GM13976 (cell line): ENCODE data around the gene USP34.

ENCODE experiments used
- DNase-seq: peaks from one replicate; pipeline ENCODE4 v3.0.0; 2012; ENCODE audit warnings: low spot score
- in situ Hi-C: fragments of 300-500 bp; cut with MboI; formaldehyde crosslinking; loops from one replicate; pipeline ENCODE4 v1.12.0; 2022; ENCODE audit warnings: low sequenced_read_pairs, mixed read lengths, inconsistent platforms; ENCODE audit not compliant: unreplicated experiment
- TF ChIP-seq, protein P1 (sequence below): IDR thresholded peaks from 2 replicates; pipeline ENCODE4 v1.5.1; 2012; ENCODE audit warnings: borderline replicate concordance, mild to moderate bottlenecking; ENCODE audit not compliant: insufficient read depth; ENCODE audit errors: extremely low read depth, missing control alignments, control extremely low read depth

The USP34 gene

DNA sequence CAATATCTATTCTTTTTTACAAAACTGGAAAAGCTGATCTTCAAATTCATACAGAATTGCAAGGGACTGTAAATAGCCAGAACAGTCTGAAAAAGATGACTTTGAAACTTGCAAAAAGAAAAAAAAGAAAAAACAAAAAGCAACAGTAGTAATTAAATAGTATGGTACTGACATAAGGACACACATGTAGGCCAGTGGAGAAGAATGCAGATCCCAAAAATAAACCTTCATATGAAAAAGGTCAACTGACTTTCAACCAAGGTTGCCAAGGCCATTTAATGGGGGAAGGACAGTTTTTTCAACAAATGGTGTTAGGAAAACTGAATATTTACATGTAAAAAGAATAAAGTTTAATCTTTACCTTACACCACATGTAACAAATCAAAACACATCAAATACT lies 111.8 kb downstream of the USP34 start:
- no peak for DNase-seq
- TF ChIP-seq, protein P1, sequence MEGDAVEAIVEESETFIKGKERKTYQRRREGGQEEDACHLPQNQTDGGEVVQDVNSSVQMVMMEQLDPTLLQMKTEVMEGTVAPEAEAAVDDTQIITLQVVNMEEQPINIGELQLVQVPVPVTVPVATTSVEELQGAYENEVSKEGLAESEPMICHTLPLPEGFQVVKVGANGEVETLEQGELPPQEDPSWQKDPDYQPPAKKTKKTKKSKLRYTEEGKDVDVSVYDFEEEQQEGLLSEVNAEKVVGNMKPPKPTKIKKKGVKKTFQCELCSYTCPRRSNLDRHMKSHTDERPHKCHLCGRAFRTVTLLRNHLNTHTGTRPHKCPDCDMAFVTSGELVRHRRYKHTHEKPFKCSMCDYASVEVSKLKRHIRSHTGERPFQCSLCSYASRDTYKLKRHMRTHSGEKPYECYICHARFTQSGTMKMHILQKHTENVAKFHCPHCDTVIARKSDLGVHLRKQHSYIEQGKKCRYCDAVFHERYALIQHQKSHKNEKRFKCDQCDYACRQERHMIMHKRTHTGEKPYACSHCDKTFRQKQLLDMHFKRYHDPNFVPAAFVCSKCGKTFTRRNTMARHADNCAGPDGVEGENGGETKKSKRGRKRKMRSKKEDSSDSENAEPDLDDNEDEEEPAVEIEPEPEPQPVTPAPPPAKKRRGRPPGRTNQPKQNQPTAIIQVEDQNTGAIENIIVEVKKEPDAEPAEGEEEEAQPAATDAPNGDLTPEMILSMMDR, result no peak
- in situ Hi-C loops, result no loop called here

DNA sequence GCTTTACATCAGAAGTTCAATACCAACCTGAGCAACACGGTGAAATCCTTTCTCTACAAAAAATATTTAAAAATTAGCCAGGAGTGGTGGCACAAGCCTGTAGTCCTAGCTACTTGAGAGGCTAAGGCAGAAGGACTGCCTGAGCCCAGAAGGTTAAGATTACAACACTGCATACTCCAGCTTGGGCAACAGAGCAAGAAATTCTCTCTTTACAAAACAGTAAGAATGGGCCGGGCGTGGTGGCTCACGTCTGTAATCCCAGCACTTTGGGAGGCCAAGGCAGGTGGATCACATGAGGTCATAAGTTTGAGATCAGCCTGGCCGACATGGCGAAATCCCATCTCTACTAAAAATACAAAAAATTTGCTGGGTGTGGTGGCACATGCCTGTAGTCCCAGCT lies 113.2 kb downstream of the USP34 start:
- in situ Hi-C loops, result no loop called here
- no peak for DNase-seq
- TF ChIP-seq, protein P1, result no peak

DNA sequence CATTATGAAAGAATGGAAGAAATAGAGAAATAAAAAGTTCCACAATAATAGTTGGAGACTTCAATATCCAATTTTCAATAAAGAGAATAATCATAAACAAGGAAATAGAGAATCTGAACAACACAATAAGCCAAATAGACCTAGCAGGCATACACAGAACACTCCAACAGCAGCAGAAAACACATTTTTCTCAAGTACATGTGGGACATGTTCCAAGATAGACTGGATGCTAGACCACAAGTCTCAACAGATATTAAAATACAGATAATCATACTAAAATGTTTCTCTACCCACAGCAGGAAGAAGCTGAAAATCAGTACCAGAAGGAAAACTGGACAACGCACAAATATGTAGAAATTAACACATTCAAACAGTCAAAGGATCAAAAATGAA lies 113.9 kb downstream of the USP34 start:
- in situ Hi-C loops, result no loop called here
- no peak for DNase-seq
- TF ChIP-seq, protein P1, result no peak

DNA sequence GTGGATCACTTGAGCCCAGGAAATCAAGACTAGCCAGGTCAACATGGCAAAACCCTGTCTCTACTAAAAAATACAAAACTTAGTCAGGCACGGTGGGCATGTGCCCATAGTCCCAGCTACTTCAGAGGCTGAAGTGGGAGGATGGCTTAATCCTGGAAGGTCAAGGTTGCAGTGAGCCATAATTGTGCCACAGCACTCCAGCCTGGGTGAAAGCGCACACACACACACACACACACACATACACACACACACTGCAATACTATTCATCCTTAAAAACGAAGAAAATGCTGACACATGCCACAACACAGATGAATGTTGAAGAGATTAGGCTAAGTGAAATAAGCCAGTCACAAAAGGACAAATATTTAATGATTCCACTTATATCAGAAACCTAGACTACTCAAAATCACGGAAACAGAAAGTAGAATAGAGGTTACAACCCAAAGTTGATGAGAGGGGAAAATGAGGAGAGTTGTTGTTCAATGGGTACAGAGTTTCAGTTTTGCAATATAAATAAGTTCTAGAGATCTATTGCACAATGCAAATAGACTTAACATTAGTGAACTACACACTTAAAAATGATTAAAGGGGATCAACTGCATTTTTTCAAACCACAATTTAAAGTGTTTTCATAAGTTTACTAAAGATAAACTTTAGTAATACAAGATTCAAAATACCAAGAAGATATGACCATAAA lies 114.5 kb downstream of the USP34 start:
- DNase-seq, result no peak
- in situ Hi-C loops, result no loop called here
- TF ChIP-seq, protein P1, result no peak

DNA sequence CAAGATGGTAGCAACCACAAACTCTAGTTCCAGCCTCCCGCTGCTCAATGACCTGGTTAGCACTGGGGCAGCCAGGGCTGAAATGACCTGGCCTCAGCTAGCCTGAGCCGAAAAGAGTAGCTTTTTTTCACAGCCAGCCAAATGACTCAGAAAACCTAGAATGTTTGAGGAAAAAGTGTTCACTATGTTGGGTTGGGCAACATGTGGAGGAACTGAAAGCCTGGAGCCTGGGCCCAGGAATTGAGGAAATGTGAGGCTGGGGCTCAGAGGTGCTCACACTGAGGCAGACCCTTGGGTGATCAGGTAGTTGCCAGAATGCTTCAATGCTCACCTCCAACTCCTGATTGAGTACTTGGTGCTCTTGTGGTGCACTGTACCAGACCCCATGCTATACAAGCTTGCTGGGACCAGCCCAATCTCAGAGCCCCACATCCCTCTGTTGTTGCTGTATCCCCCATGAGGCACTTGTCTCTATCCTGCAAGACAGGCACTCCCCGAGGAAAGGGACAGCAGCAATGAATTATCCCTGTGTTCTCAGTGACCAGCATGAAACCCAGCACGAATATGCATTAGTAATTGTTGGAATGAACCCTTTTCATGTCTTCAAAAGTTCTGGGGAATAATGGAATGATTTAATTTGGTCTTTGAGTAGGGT lies 116.2 kb downstream of the USP34 start:
- TF ChIP-seq, protein P1, result no peak
- in situ Hi-C loops, result no loop called here
- no peak for DNase-seq

DNA sequence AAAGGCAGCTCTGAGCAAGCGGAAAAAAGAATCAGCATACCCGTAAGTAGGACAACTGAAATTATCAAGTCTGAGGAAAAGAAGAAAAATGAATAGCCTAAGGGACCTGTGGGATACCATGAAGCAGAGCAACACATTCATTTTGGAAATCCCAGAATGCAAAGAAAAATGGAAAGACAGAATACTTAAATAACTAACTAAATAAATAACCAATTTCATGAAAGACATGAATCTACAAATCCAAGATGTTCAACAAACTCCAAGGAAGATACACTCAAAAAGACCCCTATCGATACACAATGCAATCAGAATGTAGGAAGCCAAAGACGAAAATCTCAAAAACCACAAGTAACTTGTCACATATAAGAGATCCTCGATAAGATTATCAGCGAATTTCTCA lies 117.0 kb downstream of the USP34 start:
- in situ Hi-C loops, result no loop called here
- TF ChIP-seq, protein P1, result no peak
- no peak for DNase-seq
